GM12875 (cell line): ENCODE results near the gene ARHGDIB.

Experiments used
- H3K4me3 ChIP-seq: one replicate; pipeline ENCODE4 v1.5.1; 2011; ENCODE audit warnings: low read depth, low read length, control low read depth
- CTCF ChIP-seq: IDR thresholded peaks from 2 replicates; pipeline ENCODE4 v1.5.1; 2011; ENCODE audit warnings: low read depth, mild to moderate bottlenecking, control low read depth, inconsistent platforms, low read length, moderate library complexity, borderline replicate concordance; ENCODE audit not compliant: insufficient read depth

Gene ARHGDIB

GRCh38 chr12:14993117-14993516, 31.7 kb upstream of the ARHGDIB start:
- H3K4me3 ChIP-seq = no peak overlapping the region
- TF ChIP-seq CTCF = no peak

GRCh38 chr12:14992673-14993072, 31.3 kb upstream of the ARHGDIB start:
- H3K4me3 ChIP-seq = no peak overlapping the region
- no peak for TF ChIP-seq CTCF

GRCh38 chr12:14991069-14991468, 29.7 kb upstream of the ARHGDIB start:
- no peak for TF ChIP-seq CTCF
- no peak overlapping the region for H3K4me3 ChIP-seq

GRCh38 chr12:14989790-14990189, 28.4 kb upstream of the ARHGDIB start:
- no peak for TF ChIP-seq CTCF
- H3K4me3 ChIP-seq = no peak overlapping the region

GRCh38 chr12:14988035-14988434, 26.6 kb upstream of the ARHGDIB start:
- no peak overlapping the region for H3K4me3 ChIP-seq
- TF ChIP-seq CTCF = no peak

GRCh38 chr12:14986449-14986848, 25.0 kb upstream of the ARHGDIB start:
- H3K4me3 ChIP-seq = no peak overlapping the region
- no peak for TF ChIP-seq CTCF

GRCh38 chr12:14984766-14985285, 23.4 kb upstream of the ARHGDIB start:
- no peak for TF ChIP-seq CTCF
- H3K4me3 ChIP-seq = no peak overlapping the region
